Measurements from ENCODE around the gene IMPDH2. TPM values are rescaled to one million over a fixed set of nuclear protein-coding genes. Genes with fewer than 3 reads are reported as not detected.

IMPDH2 gene
- total RNA-seq, 2 experiments from 2014 or later: 295 to 360 TPM

DNA sequence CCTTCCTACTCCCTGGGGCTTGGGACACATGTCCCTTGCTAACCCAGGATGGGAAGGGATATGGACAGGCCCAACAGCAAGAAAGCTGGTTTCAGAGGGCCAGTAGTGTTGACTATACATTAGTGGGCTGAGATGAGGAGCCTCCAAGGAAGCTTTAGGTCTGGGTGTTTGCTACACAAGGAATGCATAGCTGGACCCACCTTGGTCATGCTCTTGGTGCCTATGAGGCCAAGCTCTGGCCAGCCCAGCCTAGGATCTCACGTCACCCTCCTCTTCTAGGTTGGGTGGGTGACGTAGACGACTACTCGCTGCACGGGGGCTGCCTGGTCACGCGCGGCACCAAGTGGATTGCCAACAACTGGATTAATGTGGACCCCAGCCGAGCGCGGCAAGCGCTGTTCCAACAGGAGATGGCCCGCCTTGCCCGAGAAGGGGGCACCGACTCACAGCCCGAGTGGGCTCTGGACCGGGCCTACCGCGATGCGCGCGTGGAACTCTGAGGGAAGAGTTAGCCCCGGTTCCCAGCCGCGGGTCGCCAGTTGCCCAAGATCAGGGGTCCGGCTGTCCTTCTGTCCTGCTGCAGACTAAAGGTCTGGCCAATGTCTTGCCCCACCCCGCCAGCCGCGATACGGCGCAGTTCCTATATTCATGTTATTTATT lies 22.7 kb downstream of the IMPDH2 start:
- intact Hi-C loops (cut with micrococcal nuclease; ENCODE audit: unreplicated experiment): loop anchor here (2.0 to 5.0 kb wide), 2 partner anchors 16 to 86 kb away; partner anchors contain the start of genes P4HTM and QRICH1

DNA sequence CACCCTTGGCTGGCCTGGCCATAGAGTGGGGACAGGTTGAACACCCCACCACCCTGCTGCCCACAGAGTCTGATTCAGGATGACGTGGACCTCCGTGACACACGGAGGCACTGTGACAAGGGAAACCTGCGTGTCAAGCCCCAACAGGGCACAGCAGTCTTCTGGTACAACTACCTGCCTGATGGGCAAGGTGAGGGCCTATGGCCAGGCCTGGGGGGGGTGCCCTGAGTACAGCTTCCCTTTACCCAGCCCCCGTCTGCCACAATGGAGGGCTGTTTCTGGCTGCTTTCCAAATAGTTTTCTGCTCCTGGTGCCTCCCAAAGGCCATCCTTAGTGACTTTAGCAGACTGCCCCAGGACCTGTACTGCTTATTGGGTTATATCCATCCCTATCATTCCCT lies 23.2 kb downstream of the IMPDH2 start:
- intact Hi-C loops (cut with micrococcal nuclease; ENCODE audit: unreplicated experiment): loop anchor here (2.0 to 5.0 kb wide), 2 partner anchors 15 to 86 kb away; partner anchors contain the start of genes P4HTM and QRICH1
- Histone ChIP-seq H4K20me1 (ENCODE audit: insufficient read depth, low read length) (peaks cover 9% of the 10 kb centered on the region; the same call in 1 of the 2 replicates), H3K36me3 (ENCODE audit: insufficient read depth, low read length) (peaks cover 7% of the 10 kb centered on the region; the same call in 1 of the 2 replicates), H3K27ac (ENCODE audit: low read depth, low read length, poor library complexity, severe bottlenecking) (no peak overlapping the region), H3K4me1 (ENCODE audit: insufficient read depth, low read length, poor library complexity, severe bottlenecking) (peaks cover 18% of the 10 kb centered on the region), H2AFZ (ENCODE audit: low read length) (no peak overlapping the region), H3K79me2 (ENCODE audit: insufficient read depth, low read depth, low read length) (peaks cover 21% of the 10 kb centered on the region; the same call in 1 of the 2 replicates), H3K9me2 (ENCODE audit: insufficient read depth, low read length) (no peaks in the 10 kb centered on the region), H3K4me2 (ENCODE audit: low read length) (peak overlapping the region; percentile 99), H3K4me3 (ENCODE audit: low read depth, low read length, poor library complexity, severe bottlenecking) (peak overlapping the region; percentile 78), H3K9me3 (ENCODE audit: low read length) (no peaks in the 10 kb centered on the region)
- TF ChIP-seq EZH2phosphoT487 (IDR thresholded peaks at IDR 0.05; ENCODE audit: borderline replicate concordance, low read depth, low read length): no peak
- ChIA-PET POLR2A (no interaction called here), CTCF (ENCODE audit: unreplicated experiment) (no interaction called here)
- BruUV-seq (replicated peaks): no TSS peak
- no peak for DNase-seq (ENCODE audit: low spot score)

More for the DNA sequence above, 22.7 kb downstream of the IMPDH2 start:
- no peak for DNase-seq (ENCODE audit: low spot score)
- Histone ChIP-seq H3K4me1 (ENCODE audit: insufficient read depth, low read length, poor library complexity, severe bottlenecking) (peaks cover 18% of the 10 kb centered on the region), H3K9me2 (ENCODE audit: insufficient read depth, low read length) (no peaks in the 10 kb centered on the region), H3K36me3 (ENCODE audit: insufficient read depth, low read length) (peaks cover 8% of the 10 kb centered on the region; the same call in 1 of the 2 replicates), H3K4me3 (ENCODE audit: low read depth, low read length, poor library complexity, severe bottlenecking) (peak overlapping the region; percentile 78), H3K9me3 (ENCODE audit: low read length) (no peaks in the 10 kb centered on the region), H2AFZ (ENCODE audit: low read length) (peak overlapping the region; percentile 49), H3K79me2 (ENCODE audit: insufficient read depth, low read depth, low read length) (peaks cover 21% of the 10 kb centered on the region; the same call in 1 of the 2 replicates), H3K27ac (ENCODE audit: low read depth, low read length, poor library complexity, severe bottlenecking) (no peak overlapping the region), H3K4me2 (ENCODE audit: low read length) (peak overlapping the region; percentile 99), H4K20me1 (ENCODE audit: insufficient read depth, low read length) (peaks cover 9% of the 10 kb centered on the region; the same call in 1 of the 2 replicates)
- TF ChIP-seq, protein P1, sequence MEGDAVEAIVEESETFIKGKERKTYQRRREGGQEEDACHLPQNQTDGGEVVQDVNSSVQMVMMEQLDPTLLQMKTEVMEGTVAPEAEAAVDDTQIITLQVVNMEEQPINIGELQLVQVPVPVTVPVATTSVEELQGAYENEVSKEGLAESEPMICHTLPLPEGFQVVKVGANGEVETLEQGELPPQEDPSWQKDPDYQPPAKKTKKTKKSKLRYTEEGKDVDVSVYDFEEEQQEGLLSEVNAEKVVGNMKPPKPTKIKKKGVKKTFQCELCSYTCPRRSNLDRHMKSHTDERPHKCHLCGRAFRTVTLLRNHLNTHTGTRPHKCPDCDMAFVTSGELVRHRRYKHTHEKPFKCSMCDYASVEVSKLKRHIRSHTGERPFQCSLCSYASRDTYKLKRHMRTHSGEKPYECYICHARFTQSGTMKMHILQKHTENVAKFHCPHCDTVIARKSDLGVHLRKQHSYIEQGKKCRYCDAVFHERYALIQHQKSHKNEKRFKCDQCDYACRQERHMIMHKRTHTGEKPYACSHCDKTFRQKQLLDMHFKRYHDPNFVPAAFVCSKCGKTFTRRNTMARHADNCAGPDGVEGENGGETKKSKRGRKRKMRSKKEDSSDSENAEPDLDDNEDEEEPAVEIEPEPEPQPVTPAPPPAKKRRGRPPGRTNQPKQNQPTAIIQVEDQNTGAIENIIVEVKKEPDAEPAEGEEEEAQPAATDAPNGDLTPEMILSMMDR (conservative IDR thresholded peaks at IDR 0.05; ENCODE audit: low read length): no peak
- TF ChIP-seq EZH2phosphoT487 (IDR thresholded peaks at IDR 0.05; ENCODE audit: borderline replicate concordance, low read depth, low read length): no peak
- BruUV-seq (replicated peaks): no TSS peak
- CTCF ChIA-PET (ENCODE audit: unreplicated experiment): interaction anchor here (0.6 to 1.4 kb wide), 5 partner anchors 15 to 95 kb away, joined by 3 to 9 read pairs (median 5); no protein-coding TSS in a partner anchor
- POLR2A ChIA-PET: interaction anchor here (0.6 to 3.2 kb wide), 12 partner anchors 11 to 98 kb away, joined by 3 to 42 read pairs (median 4); partner anchors contain the start of genes DALRD3, IMPDH2, NDUFAF3 and P4HTM

DNA sequence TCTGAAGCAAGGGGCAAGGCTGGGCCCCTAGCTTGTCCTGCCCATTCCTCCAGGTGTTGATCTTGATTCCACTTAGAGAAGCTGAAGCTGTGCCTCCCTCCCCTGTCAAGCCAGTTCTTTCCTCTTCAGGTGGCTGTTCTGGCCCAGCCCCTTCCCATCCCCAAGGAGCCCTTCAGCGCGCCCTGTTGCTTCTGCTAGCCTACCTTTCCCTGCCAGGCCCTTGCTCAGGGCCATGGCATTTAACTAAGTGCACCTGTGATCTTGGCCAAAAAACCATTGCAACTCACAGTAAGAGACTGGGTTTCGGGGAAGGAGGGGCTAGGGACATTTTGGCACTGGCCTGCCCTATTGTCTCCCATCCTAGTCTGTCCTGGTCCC lies 23.9 kb downstream of the IMPDH2 start:
- intact Hi-C loops (cut with micrococcal nuclease; ENCODE audit: unreplicated experiment): loop anchor here (5.0 kb wide), 1 partner anchor 87 kb away; the partner anchor contains the start of gene QRICH1
- ChIA-PET POLR2A (no interaction called here), CTCF (ENCODE audit: unreplicated experiment) (no interaction called here)

More for the DNA sequence above, 23.9 kb downstream of the IMPDH2 start:
- H3K4me3 ChIP-seq (ENCODE audit: low read depth, low read length, poor library complexity, severe bottlenecking): no peak overlapping the region
- peaks cover 21% of the 10 kb centered on the region; the same call in 1 of the 2 replicates for H3K79me2 ChIP-seq (ENCODE audit: insufficient read depth, low read depth, low read length)
- H2AFZ ChIP-seq (ENCODE audit: low read length): no peak overlapping the region
- TF ChIP-seq, protein P1 (conservative IDR thresholded peaks at IDR 0.05; ENCODE audit: low read length): no peak
- no peak for TF ChIP-seq EZH2phosphoT487 (IDR thresholded peaks at IDR 0.05; ENCODE audit: borderline replicate concordance, low read depth, low read length)
- H3K36me3 ChIP-seq (ENCODE audit: insufficient read depth, low read length): peaks cover 7% of the 10 kb centered on the region; the same call in 1 of the 2 replicates
- H3K9me3 ChIP-seq (ENCODE audit: low read length): no peaks in the 10 kb centered on the region
- H3K9me2 ChIP-seq (ENCODE audit: insufficient read depth, low read length): no peaks in the 10 kb centered on the region
- no peak overlapping the region for H3K27ac ChIP-seq (ENCODE audit: low read depth, low read length, poor library complexity, severe bottlenecking)
- no TSS peak for BruUV-seq (replicated peaks)
- DNase-seq (ENCODE audit: low spot score): no peak
- H4K20me1 ChIP-seq (ENCODE audit: insufficient read depth, low read length): peaks cover 9% of the 10 kb centered on the region; the same call in 1 of the 2 replicates
- H3K4me2 ChIP-seq (ENCODE audit: low read length): no peak overlapping the region
- peaks cover 18% of the 10 kb centered on the region for H3K4me1 ChIP-seq (ENCODE audit: insufficient read depth, low read length, poor library complexity, severe bottlenecking)
